ENCODE measurements around the gene ASAP2.

GRCh38 chr2:9248363-9248762, 41.8 kb downstream of the ASAP2 start:
- TF ChIP-seq CTCF (IDR thresholded peaks at IDR 0.05; ENCODE audit: borderline replicate concordance, extremely low read depth, low read length, poor library complexity, severe bottlenecking) = no peak
- TF ChIP-seq EZH2 (IDR thresholded peaks at IDR 0.05; ENCODE audit: borderline replicate concordance, low read depth, low read length, severe bottlenecking) = no peak
